Liver (tissue), 9 donors: ENCODE measurements around the gene ECHDC3. TPM values are rescaled to one million over a fixed set of nuclear protein-coding genes. Genes with fewer than 3 reads are reported as not detected.

ENCODE experiments used
- DNase-seq: peaks from one replicate; pipeline ENCODE4 v3.0.0-alpha.2; 2017; ENCODE audit warnings: low spot score
- H3K27ac ChIP-seq, 2 donors: one replicate each; pipeline ENCODE4 v1.7.0; 2013; ENCODE audit warnings: inconsistent platforms in 2 of 2, low read length in 2 of 2, control low read depth in 1 of 2, low read depth in 1 of 2, mild to moderate bottlenecking in 1 of 2
- H3K27me3 ChIP-seq, 4 donors: one replicate each; pipeline versions ENCODE4 v1.6.1 to v1.7.0; 2013; ENCODE audit warnings: low read length in 3 of 4, inconsistent platforms in 1 of 4, mild to moderate bottlenecking in 1 of 4, moderate library complexity in 1 of 4; ENCODE audit not compliant: control insufficient read depth in 4 of 4, insufficient read depth in 4 of 4
- H3K36me3 ChIP-seq, 4 donors: one replicate each; pipeline versions ENCODE4 v1.6.1 to v1.7.0; 2013; ENCODE audit warnings: low read length in 3 of 4, mild to moderate bottlenecking in 3 of 4, low read depth in 1 of 4, moderate library complexity in 1 of 4; ENCODE audit not compliant: control insufficient read depth in 4 of 4, insufficient read depth in 3 of 4
- H3K4me1 ChIP-seq, 4 donors: one replicate each; pipeline versions ENCODE4 v1.6.1 to v1.7.0; 2013; ENCODE audit warnings: low read length in 3 of 4, mild to moderate bottlenecking in 3 of 4, moderate library complexity in 1 of 4; ENCODE audit not compliant: control insufficient read depth in 4 of 4, insufficient read depth in 4 of 4
- H3K4me3 ChIP-seq, 3 donors: one replicate each; pipeline versions ENCODE4 v1.6.1 to v1.7.0; 2013; ENCODE audit warnings: low read length in 3 of 3, control low read depth in 1 of 3, low read depth in 1 of 3, mild to moderate bottlenecking in 1 of 3
- H3K9ac ChIP-seq, 2 donors: one replicate each; pipeline ENCODE4 v1.7.0; 2013; ENCODE audit warnings: low read length in 2 of 2, mild to moderate bottlenecking in 2 of 2, moderate library complexity in 2 of 2, control low read depth in 1 of 2, low read depth in 1 of 2
- H3K9me3 ChIP-seq, 4 donors: one replicate each; pipeline versions ENCODE4 v1.6.1 to v1.7.0; 2013; ENCODE audit warnings: low read length in 3 of 4; ENCODE audit not compliant: control insufficient read depth in 4 of 4
- ATF3 ChIP-seq: IDR thresholded peaks from 2 replicates; pipeline ENCODE4 v1.6.1; 2016; ENCODE audit warnings: antibody characterized with exemption
- CTCF ChIP-seq: fragments of 150-350 bp; IDR thresholded peaks from 2 replicates; pipeline ENCODE4 v1.5.1; 2017; ENCODE audit warnings: improper control_type of control experiment, low read depth, low read length; ENCODE audit not compliant: missing input control
- EGR1 ChIP-seq, 2 donors: IDR thresholded peaks; 2 replicates each; pipeline ENCODE4 v1.6.1; 2016 to 2018; ENCODE audit warnings: antibody characterized with exemption in 2 of 2, low read depth in 2 of 2
- FOXA2 ChIP-seq: IDR thresholded peaks from 2 replicates; pipeline ENCODE4 v1.6.1; 2016; ENCODE audit warnings: antibody characterized with exemption
- GABPA ChIP-seq, 2 donors: IDR thresholded peaks in 1 of 2; conservative IDR thresholded peaks in 1 of 2; 2 replicates each; pipeline ENCODE4 v1.6.1; 2016; ENCODE audit warnings: antibody characterized with exemption in 2 of 2, mild to moderate bottlenecking in 1 of 2, moderate library complexity in 1 of 2
- RAD21 ChIP-seq, 2 donors: IDR thresholded peaks; 2 replicates each; pipeline ENCODE4 v1.6.1; 2016; ENCODE audit warnings: antibody characterized with exemption in 2 of 2, mild to moderate bottlenecking in 2 of 2
- REST ChIP-seq: IDR thresholded peaks from 2 replicates; pipeline ENCODE4 v1.6.1; 2016; ENCODE audit warnings: antibody characterized with exemption, mild to moderate bottlenecking
- RXRA ChIP-seq, 2 donors: IDR thresholded peaks; 2 replicates each; pipeline ENCODE4 v1.6.1; 2017 to 2018; ENCODE audit warnings: antibody characterized with exemption in 2 of 2, mild to moderate bottlenecking in 1 of 2
- SP1 ChIP-seq: IDR thresholded peaks from 2 replicates; pipeline ENCODE4 v1.6.1; 2018; ENCODE audit warnings: antibody characterized with exemption, mild to moderate bottlenecking
- TAF1 ChIP-seq: conservative IDR thresholded peaks from 2 replicates; pipeline ENCODE4 v1.6.1; 2016; ENCODE audit warnings: antibody characterized with exemption, mild to moderate bottlenecking
- YY1 ChIP-seq: IDR thresholded peaks from 2 replicates; pipeline ENCODE4 v1.6.1; 2016; ENCODE audit warnings: antibody characterized with exemption, mild to moderate bottlenecking
- WGBS: extraction: QIAGEN DNeasy Blood & Tissue Kit; methylation state at CpG from one replicate; pipeline ENCODE4 v1.1.7; 2013; 5-methylcytosine and 5-hydroxymethylcytosine counted together
- polyA plus RNA-seq, 2 donors: library from polyadenylated mRNA; stranded (reverse) in 1 of 2; unstranded in 1 of 2; fragments of 200-250 nt in 1 of 2; fragments of >200 nt in 1 of 2; fragmentation: Nextera tagmentation in 1 of 2; extraction: Ambion mirVana in 1 of 2; gene quantifications; one replicate each; pipeline versions ENCODE4 v1.2.1 to v1.2.3, GENCODE V29; 2013 to 2015
- total RNA-seq, 2 donors: library from RNA; depleted of rRNA; stranded (reverse); fragments of >200 nt; gene quantifications; one replicate each; pipeline ENCODE4 v1.2.3, GENCODE V29; 2014
- TF ChIP-seq, protein P1 (sequence below): IDR thresholded peaks from 2 replicates; pipeline ENCODE4 v1.6.1; 2016; ENCODE audit warnings: antibody characterized with exemption
- donor health status: healthy.
- donor health status: healthy.
- donor health status: healthy.
- donor health status: healthy.
- donor health status: healthy.

ECHDC3 gene
- total and polyA plus RNA-seq, 4 donors: 6.1 to 144 (median 97.3) TPM

- TF ChIP-seq REST: no peak
- no peak for TF ChIP-seq RXRA (IDR thresholded peaks at IDR 0.05)
- no peak for TF ChIP-seq SP1
- no peak for TF ChIP-seq YY1
- no peak for TF ChIP-seq ATF3
- TF ChIP-seq EGR1 (IDR thresholded peaks at IDR 0.05; ENCODE audit: low read depth in 2 of 2): no peak
- no peak for TF ChIP-seq GABPA (IDR thresholded peaks at IDR 0.05 in 1 of 2, conservative IDR thresholded peaks at IDR 0.05 in 1 of 2)
These were observed 64.5 kb downstream of the ECHDC3 start (continued) for GRCh38 chr10:11806706-11807105.

DNA sequence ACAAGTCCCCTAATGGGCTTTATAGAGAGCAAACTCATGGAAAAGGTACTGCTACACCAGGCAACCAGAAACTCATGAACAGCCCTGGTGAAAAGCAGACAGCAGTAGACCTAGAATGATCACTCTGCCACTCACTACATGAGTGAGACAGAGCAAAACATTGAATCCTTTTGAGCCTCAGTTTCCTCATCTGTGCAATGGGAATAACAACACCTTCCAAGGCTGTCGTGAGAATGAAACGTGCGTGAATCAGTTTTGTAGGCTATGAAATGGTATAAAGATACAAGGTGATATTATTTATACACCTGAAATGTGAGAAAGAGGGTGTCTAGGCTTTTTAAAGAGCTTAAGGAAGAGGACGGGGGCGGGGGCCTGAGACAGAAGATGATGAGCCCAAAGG, 66.6 kb downstream of the ECHDC3 start:
- Histone ChIP-seq H3K27me3 (no peaks in the 10 kb centered on the region), H3K36me3 (no peaks in the 10 kb centered on the region), H3K27ac (no peak overlapping the region), H3K4me3 (no peak overlapping the region), H3K4me1 (no peaks in the 10 kb centered on the region), H3K9ac (no peak overlapping the region), H3K9me3 (no peaks in the 10 kb centered on the region)
- no peak for DNase-seq
- 96% methylated on average over 5 of the region's 5 CpGs for WGBS
- TF ChIP-seq FOXA2 (no peak), SP1 (no peak)

DNA sequence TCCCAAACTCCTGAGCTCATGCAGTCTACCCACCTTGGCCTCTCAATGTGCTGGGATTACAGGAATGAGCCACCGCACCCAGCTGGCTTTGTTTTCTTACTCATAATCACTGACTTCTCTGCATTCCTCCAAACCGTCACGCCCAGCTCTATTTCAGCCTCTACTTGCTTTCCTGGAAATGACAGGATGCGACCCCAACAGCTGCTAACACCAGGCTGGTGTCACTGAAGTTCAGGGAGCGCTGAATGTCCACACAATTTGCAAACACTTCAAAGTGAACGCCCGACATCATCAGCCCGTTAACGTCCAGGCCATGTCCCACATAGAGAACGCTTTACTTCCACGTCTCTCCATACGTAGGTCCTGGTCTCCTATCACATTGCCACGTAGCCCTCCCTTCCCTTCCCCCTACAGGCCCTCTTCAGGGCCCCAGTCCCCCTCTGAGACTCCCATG, 68.2 kb downstream of the ECHDC3 start:
- no peaks in the 10 kb centered on the region for H3K36me3 ChIP-seq
- no peak overlapping the region for H3K9ac ChIP-seq
- H3K27me3 ChIP-seq: no peaks in the 10 kb centered on the region
- H3K4me1 ChIP-seq: no peaks in the 10 kb centered on the region
- H3K27ac ChIP-seq: no peak overlapping the region
- TF ChIP-seq GABPA (IDR thresholded peaks at IDR 0.05 in 1 of 2, conservative IDR thresholded peaks at IDR 0.05 in 1 of 2): no peak
- no peak for TF ChIP-seq FOXA2
- TF ChIP-seq TAF1: no peak
- no peak for TF ChIP-seq REST
- TF ChIP-seq, protein P1, sequence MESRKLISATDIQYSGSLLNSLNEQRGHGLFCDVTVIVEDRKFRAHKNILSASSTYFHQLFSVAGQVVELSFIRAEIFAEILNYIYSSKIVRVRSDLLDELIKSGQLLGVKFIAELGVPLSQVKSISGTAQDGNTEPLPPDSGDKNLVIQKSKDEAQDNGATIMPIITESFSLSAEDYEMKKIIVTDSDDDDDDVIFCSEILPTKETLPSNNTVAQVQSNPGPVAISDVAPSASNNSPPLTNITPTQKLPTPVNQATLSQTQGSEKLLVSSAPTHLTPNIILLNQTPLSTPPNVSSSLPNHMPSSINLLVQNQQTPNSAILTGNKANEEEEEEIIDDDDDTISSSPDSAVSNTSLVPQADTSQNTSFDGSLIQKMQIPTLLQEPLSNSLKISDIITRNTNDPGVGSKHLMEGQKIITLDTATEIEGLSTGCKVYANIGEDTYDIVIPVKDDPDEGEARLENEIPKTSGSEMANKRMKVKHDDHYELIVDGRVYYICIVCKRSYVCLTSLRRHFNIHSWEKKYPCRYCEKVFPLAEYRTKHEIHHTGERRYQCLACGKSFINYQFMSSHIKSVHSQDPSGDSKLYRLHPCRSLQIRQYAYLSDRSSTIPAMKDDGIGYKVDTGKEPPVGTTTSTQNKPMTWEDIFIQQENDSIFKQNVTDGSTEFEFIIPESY: no peak
- TF ChIP-seq CTCF: no peak
- TF ChIP-seq YY1: no peak
- no peak for TF ChIP-seq RAD21 (IDR thresholded peaks at IDR 0.05)
- no peaks in the 10 kb centered on the region for H3K9me3 ChIP-seq
- 62% methylated on average over 13 of the region's 13 CpGs for WGBS
- no peak overlapping the region for H3K4me3 ChIP-seq
- no peak for DNase-seq
